Measurements from ENCODE around the gene KRT1. TPM values are rescaled to one million over a fixed set of nuclear protein-coding genes. Genes with fewer than 3 reads are reported as not detected.

The KRT1 gene
- total and polyA plus RNA-seq, 8 donors = 0.17 to 0.41 TPM; not detected in 6

- H3K9me3 ChIP-seq = no peaks in the 10 kb centered on the region
- no peaks in the 10 kb centered on the region for H3K36me3 ChIP-seq
- peaks cover 0 to 4% (median 0%) of the 10 kb centered on the region in 4 donors for H3K27me3 ChIP-seq
- no peak for ATAC-seq
- no peak overlapping the region for H3K4me3 ChIP-seq
- intact Hi-C loops (cut with DNase I) = no loop called here
- WGBS, 2 donors = 58 to 60% methylated on average over 2 of the region's 2 CpGs
- TF ChIP-seq, protein P1, sequence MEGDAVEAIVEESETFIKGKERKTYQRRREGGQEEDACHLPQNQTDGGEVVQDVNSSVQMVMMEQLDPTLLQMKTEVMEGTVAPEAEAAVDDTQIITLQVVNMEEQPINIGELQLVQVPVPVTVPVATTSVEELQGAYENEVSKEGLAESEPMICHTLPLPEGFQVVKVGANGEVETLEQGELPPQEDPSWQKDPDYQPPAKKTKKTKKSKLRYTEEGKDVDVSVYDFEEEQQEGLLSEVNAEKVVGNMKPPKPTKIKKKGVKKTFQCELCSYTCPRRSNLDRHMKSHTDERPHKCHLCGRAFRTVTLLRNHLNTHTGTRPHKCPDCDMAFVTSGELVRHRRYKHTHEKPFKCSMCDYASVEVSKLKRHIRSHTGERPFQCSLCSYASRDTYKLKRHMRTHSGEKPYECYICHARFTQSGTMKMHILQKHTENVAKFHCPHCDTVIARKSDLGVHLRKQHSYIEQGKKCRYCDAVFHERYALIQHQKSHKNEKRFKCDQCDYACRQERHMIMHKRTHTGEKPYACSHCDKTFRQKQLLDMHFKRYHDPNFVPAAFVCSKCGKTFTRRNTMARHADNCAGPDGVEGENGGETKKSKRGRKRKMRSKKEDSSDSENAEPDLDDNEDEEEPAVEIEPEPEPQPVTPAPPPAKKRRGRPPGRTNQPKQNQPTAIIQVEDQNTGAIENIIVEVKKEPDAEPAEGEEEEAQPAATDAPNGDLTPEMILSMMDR (IDR thresholded peaks at IDR 0.05) = no peak
- H3K27ac ChIP-seq = no peak overlapping the region
- DNase-seq = no peak
- no peaks in the 10 kb centered on the region for H3K4me1 ChIP-seq
- no peak for FAIRE-seq
Measured at GRCh38 chr12:52688481-52688880, 8.3 kb upstream of the KRT1 start.

DNA sequence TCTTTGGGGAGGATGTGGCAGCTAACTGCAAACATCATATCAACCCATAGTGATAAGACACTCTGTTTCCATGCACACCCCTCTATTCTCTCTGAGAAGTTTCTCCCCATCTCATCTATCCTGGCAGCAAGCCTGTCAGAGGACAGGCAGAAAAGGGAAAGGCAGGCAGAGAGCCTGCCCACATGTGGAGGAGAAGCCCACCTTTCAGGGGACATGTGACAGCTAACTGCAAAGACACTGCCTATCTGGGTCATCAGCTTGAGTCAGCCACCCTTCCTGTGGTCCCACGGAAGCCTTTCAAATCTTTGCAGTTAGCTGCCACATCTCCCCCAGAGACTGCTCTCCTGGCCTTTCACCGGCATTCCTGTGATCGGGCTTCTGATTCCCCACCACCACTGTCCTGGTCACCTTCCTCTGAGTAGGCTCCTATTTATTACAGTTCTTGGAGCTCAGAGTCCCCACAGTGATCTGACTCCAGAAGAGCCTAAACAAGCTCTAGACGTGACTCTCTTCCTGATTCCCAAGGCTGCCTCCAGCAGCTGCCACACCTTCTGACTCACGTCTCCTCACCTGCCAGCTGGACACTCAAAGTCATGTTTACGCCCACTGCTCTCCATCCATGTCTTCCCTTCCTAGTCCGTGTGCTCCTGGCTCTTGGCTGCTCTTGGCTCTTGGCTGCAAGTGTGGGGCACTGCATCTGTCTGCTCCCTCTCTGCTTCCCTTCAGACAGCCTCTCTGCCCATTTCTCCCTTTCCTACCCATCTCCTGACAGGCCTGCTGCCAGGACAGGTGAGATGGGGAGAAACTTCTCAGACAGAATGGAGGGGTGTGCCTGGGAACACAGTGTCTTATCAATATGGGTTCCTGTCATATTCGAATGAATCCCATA lies 7.5 kb upstream of the KRT1 start:
- Histone ChIP-seq H3K4me1 (no peaks in the 10 kb centered on the region), H3K27me3 (peaks cover 0 to 4% (median 0%) of the 10 kb centered on the region in 4 donors), H3K36me3 (no peaks in the 10 kb centered on the region), H3K4me3 (no peak overlapping the region), H3K9me3 (no peaks in the 10 kb centered on the region), H3K27ac (no peak overlapping the region)
- FAIRE-seq = no peak
- DNase-seq = no peak
- TF ChIP-seq, protein P1 (IDR thresholded peaks at IDR 0.05) = no peak
- no peak for ATAC-seq
- intact Hi-C loops (cut with DNase I) = no loop called here
- WGBS, 2 donors = 69 to 71% methylated on average over 8 of the region's 8 CpGs

DNA sequence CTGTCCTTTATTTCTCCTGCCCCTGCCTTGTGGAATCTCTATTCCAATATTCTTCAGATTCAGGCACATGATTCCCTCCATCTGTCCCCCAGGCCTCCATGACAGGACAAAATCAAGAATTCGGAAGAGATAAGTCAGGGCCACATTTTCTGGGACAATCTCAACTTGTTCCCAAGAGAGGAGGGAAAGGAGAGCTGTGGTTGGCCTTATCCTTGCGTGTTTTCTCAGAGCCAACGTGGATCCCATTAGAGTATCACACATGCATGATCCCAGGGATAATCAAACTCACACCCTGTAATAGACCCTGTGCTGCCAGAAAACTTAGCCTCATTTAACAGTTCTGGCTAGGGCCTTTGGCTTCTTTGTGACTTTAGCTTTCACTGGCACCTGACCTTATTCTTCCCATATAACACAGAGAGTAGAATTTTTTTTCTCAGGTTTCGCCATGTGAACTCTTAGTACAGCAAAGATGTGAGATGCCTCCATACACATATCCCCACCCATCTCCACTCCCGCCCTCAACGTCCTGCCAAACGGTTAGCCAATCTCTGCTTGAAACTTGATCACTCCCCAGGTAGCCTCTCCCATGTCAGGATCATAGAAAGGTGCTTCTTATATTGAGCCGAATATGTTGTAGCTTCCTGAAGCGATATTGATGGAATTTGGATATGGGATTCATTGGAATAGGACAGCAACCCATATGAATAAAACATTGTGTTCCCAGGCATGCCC lies 6.7 kb upstream of the KRT1 start:
- peaks cover 0 to 4% (median 0%) of the 10 kb centered on the region in 4 donors for H3K27me3 ChIP-seq
- TF ChIP-seq, protein P1 (IDR thresholded peaks at IDR 0.05) = no peak
- ATAC-seq = no peak
- no peaks in the 10 kb centered on the region for H3K4me1 ChIP-seq
- no peak for FAIRE-seq
- DNase-seq = no peak
- H3K36me3 ChIP-seq = no peaks in the 10 kb centered on the region
- no peaks in the 10 kb centered on the region for H3K9me3 ChIP-seq
- 68 to 79% methylated on average over 9 of the region's 9 CpGs for WGBS, 2 donors
- no peak overlapping the region for H3K4me3 ChIP-seq
- intact Hi-C loops (cut with DNase I) = no loop called here
- H3K27ac ChIP-seq = no peak overlapping the region

DNA sequence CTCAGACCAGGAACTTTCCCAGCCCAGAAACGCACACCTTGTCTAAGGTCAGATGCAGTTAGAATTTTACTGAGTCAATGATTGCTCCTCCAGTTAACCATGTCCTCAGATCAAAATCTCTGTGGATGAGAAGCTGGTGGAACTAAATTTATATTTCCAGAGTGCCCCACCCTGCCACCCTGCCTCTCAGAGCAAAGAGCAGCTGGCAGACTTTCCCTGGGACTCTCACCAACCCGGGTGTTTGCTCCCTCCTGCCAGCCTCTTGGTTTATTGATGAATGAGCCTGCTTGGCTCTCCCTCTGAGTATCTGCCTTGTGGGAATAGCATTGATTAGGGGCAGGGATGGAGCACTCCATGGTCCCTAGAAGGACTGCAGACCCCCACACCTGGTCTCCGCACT lies 5.9 kb upstream of the KRT1 start:
- no peaks in the 10 kb centered on the region for H3K9me3 ChIP-seq
- intact Hi-C loops (cut with DNase I) = no loop called here
- DNase-seq (no peak), FAIRE-seq (no peak), ATAC-seq (no peak)
- H3K4me1 ChIP-seq = no peaks in the 10 kb centered on the region
- WGBS, 2 donors = 57 to 60% methylated on average over 3 of the region's 3 CpGs
- H3K4me3 ChIP-seq = no peak overlapping the region
- peaks cover 0 to 4% (median 0%) of the 10 kb centered on the region in 4 donors for H3K27me3 ChIP-seq
- TF ChIP-seq, protein P1 (IDR thresholded peaks at IDR 0.05) = no peak
- no peak overlapping the region for H3K27ac ChIP-seq
- H3K36me3 ChIP-seq = no peaks in the 10 kb centered on the region

Data from pancreas (tissue), 10 donors.